Gastrocnemius medialis (tissue), 4 donors: ENCODE measurements around the gene WWOX.

Experiments
- CTCF ChIP-seq, 5 experiments: fragments of 450-650 bp in 3 of 5; fragments of 200-600 bp in 2 of 5; sonication (generic) in 2 of 5; IDR thresholded peaks in 4 of 5; conservative IDR thresholded peaks in 1 of 5; 1 replicate in 4 of 5; 2 replicates in 1 of 5; pipeline ENCODE4 v1.5.1; 2016 to 2019; ENCODE audit warnings: antibody characterized with exemption in 5 of 5, mild to moderate bottlenecking in 3 of 5, moderate library complexity in 3 of 5
- POLR2A ChIP-seq, 2 donors: fragments of 450-650 bp; IDR thresholded peaks; one replicate each; pipeline ENCODE4 v1.6.1; 2017; ENCODE audit warnings: antibody characterized with exemption in 2 of 2, mild to moderate bottlenecking in 2 of 2, moderate library complexity in 2 of 2

DNA sequence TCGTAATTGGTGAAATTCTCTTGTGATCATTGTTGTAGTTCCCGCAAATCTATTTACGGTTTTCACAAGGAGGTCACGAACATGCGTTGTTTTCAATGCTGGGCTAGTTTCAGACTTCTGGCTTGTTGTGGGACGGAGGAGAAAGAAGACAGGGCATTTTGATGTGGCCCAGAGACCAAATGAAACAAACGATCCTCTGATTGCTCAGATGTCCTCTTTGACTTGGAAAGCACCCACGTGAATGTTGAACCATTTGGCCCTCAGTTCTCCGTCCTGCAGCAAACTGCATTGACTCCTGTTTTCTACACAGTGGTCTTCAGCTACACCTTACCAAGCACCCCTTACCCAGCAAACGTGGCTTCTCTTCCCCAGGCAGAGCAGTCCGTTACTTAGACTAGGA is 391.0 kb downstream of the WWOX start:
- no peak for TF ChIP-seq CTCF (IDR thresholded peaks at IDR 0.05 in 4 of 5, conservative IDR thresholded peaks at IDR 0.05 in 1 of 5)
- TF ChIP-seq POLR2A (IDR thresholded peaks at IDR 0.05): no peak
